Measurements from ENCODE around the gene C18orf63. TPM values are rescaled to one million over a fixed set of nuclear protein-coding genes. Genes with fewer than 3 reads are reported as not detected.

C18orf63 gene
- total and polyA plus RNA-seq, 2 of the 4 experiments (the other 2 are of a cell fraction), result not detected

- CTCF ChIA-PET, result no interaction called here
These were observed 66.1 kb downstream of the C18orf63 start for GRCh38 chr18:74381621-74382295.

More at GRCh38 chr18:74381621-74382295, 66.1 kb downstream of the C18orf63 start:
- BruUV-seq (replicated peaks), result no TSS peak
- ATAC-seq (ENCODE audit: low read depth), result no peak
- no peak overlapping the region for H3K23ac ChIP-seq (ENCODE audit: low read depth, low read length)
- no peak overlapping the region for H3K56ac ChIP-seq (ENCODE audit: extremely low read depth, insufficient read depth, low read length)
- no peak for DNase-seq
- POLR2A ChIA-PET (ENCODE audit: unreplicated experiment), result no interaction called here
- no peak overlapping the region for H2BK20ac ChIP-seq (ENCODE audit: low read depth, low read length)
- no peaks in the 10 kb centered on the region for H3K36me3 ChIP-seq (ENCODE audit: control insufficient read depth, insufficient read depth, low read length)
- H3K27ac ChIP-seq (ENCODE audit: insufficient read depth, low read length), result no peak overlapping the region
- H4K91ac ChIP-seq (ENCODE audit: insufficient read depth, low read depth, low read length), result no peak overlapping the region
- no peak overlapping the region for H2BK5ac ChIP-seq (ENCODE audit: low read depth, low read length, poor library complexity, severe bottlenecking)
- no peak overlapping the region for H4K8ac ChIP-seq (ENCODE audit: low read depth in 2 of 2, low read length in 2 of 2)
- TF ChIP-seq SMC3 (IDR thresholded peaks at IDR 0.05; ENCODE audit: low read depth, low read length), result no peak
- TF ChIP-seq CHD1 (IDR thresholded peaks at IDR 0.05; ENCODE audit: low read depth, low read length), result no peak
- TF ChIP-seq MAFK (IDR thresholded peaks at IDR 0.05; ENCODE audit: low read depth, low read length), result no peak
- H3K79me1 ChIP-seq (ENCODE audit: low read depth in 1 of 2, low read length in 2 of 2), result no peaks in the 10 kb centered on the region
- no peaks in the 10 kb centered on the region for H3K9me3 ChIP-seq (ENCODE audit: control insufficient read depth, insufficient read depth, low read length)
- H2BK120ac ChIP-seq (ENCODE audit: low read depth, low read length), result no peak overlapping the region
- intact Hi-C loops (cut with micrococcal nuclease) (no loop called here), in situ Hi-C loops (cut with MboI; ENCODE audit: low sequenced_read_pairs) (no loop called here), dilution Hi-C loops (cut with HindIII; ENCODE audit: low sequenced_read_pairs, unreplicated experiment) (no loop called here)
- H3K4ac ChIP-seq (ENCODE audit: low read depth, low read length), result no peak overlapping the region
- H4K5ac ChIP-seq (ENCODE audit: low read depth, low read length), result no peak overlapping the region
- H3K4me1 ChIP-seq (ENCODE audit: control insufficient read depth, insufficient read depth, low read length), result no peaks in the 10 kb centered on the region
- H2AFZ ChIP-seq (replicated peaks; ENCODE audit: low read length, poor library complexity), result no peak overlapping the region
- no peak overlapping the region for H3K9ac ChIP-seq (ENCODE audit: low read depth, low read length)
- peaks cover 8% of the 10 kb centered on the region for H3K27me3 ChIP-seq (ENCODE audit: control insufficient read depth, insufficient read depth, low read length)
- WGBS, 2 experiments (ENCODE audit: extremely low coverage in 2 of 2, insufficient read length in 1 of 2), result 74% methylated on average over 11 of the region's 17 CpGs; no CpG with 5 or more reads in 1 of the 2 experiments
- no peak overlapping the region for H2AK5ac ChIP-seq (ENCODE audit: low read depth, low read length)
- H2BK15ac ChIP-seq (ENCODE audit: low read depth, low read length), result no peak overlapping the region
- no peak overlapping the region for H3K14ac ChIP-seq (replicated peaks; ENCODE audit: low read depth, low read length)
- no peak overlapping the region for H3K18ac ChIP-seq (ENCODE audit: low read depth, low read length)
- H4K20me1 ChIP-seq (ENCODE audit: insufficient read depth, low read length), result no peaks in the 10 kb centered on the region
- no peak overlapping the region for H3K4me3 ChIP-seq (ENCODE audit: insufficient read depth, low read depth, low read length)
- H2AK9ac ChIP-seq (replicated peaks; ENCODE audit: low read depth, low read length, poor library complexity), result no peak overlapping the region
- H3K9me1 ChIP-seq (ENCODE audit: insufficient read depth, low read length), result no peaks in the 10 kb centered on the region
- H3K4me2 ChIP-seq (ENCODE audit: low read depth, low read length), result no peak overlapping the region

Data from IMR-90 (cell line).